Daoy (cell line): Measurements from ENCODE around the gene CDK11B. TPM values are rescaled to one million over a fixed set of nuclear protein-coding genes. Genes with fewer than 3 reads are reported as not detected.
"Not testable (repeated sequence)": the region's sequence is repeated elsewhere in the genome, so short reads cannot be mapped to it uniquely, and the experiment has no call there.

Source experiments
- DNase-seq: peaks from one replicate; pipeline ENCODE4 v3.0.0-alpha.2; 2015; ENCODE audit warnings: low read depth
- total RNA-seq: library from RNA; depleted of rRNA; stranded (reverse); fragments of >200 nt; shearing (Covaris generic); gene quantifications from 2 replicates; pipeline ENCODE4 v1.2.3, GENCODE V29; 2014

Gene CDK11B
- total RNA-seq, 1 experiment from 2014 or later, result 17.0 TPM

GRCh38 chr1:1662392-1662791, 3.6 kb upstream of the CDK11B start:
- DNase-seq, result not testable (repeated sequence)

DNA sequence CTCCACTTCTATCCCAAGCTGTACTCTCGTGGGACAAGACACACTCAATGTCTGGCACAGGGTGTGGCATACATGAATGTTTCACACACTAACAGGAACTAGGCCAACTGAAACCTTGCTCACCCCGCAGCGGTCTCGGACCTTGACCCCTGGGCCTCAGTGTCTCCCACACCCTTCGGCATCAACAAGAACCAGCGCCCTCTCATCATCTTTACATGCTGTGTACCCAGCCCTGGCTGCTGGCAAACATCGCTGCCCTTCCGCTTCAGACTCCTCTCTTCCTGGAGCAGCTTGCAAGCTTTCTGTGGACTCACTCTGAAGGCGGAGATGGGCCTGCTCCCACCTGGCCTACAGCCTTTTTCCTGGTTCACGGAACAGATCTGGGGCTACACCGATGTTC, 10.5 kb downstream of the CDK11B start:
- DNase-seq, result not testable (repeated sequence)

- not testable (repeated sequence) for DNase-seq
Observed at GRCh38 chr1:1647567-1648241, 11.1 kb downstream of the CDK11B start.

DNA sequence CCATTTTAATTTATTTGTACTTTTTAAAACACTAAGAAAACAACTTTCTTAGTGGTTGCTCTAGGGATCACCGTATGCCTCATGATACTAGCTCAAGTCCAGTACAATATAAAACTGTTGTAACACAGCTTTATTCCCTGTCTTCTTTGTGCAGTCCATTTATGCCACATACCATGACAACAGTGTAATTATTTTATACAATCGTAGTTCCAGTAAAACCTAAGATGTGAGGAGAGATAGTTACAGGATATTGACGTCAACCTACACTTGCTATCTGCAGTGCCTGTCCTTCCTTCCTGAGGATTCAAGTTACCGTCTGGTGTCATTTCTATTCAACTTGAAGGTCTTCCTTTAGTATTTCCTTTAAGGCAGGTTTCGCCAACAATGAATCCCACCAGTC, 12.5 kb downstream of the CDK11B start:
- not testable (repeated sequence) for DNase-seq

DNA sequence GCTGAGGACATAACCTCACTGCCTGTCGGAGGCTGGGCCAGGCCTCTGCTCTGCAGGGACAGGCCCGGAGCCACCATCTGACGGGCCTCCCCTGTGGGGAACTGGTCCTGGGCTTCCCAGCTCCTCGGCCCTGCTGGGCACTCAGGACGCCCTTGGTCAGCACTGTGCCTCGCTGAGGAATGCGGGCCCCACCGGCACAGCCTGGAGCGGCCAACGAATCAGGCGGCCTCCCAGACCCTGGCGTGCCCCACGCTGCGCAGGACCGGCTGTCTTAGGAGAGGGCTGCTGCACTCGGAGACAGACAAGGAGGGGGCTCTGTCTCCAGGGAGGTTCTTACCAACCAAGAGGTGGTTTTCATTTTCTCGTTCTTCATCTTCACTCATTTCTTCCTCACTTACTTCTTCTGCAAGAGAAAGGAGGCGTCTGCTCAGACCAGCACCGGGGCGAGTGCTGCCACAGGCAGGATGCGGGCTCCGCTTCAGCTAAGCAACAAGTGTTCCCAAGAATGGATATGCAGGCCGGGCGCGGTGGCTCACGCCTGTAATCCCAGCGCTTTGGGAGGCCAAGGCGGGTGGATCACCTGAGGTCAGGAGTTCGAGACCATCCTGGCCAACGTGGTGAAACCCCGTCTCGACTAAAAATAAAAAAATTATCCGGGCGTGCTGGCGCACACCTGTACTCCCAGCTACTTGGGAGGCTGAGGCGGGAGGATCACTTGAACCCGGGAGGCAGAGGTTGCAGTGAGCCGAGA, 17.9 kb downstream of the CDK11B start:
- DNase-seq, result not testable (repeated sequence)

DNA sequence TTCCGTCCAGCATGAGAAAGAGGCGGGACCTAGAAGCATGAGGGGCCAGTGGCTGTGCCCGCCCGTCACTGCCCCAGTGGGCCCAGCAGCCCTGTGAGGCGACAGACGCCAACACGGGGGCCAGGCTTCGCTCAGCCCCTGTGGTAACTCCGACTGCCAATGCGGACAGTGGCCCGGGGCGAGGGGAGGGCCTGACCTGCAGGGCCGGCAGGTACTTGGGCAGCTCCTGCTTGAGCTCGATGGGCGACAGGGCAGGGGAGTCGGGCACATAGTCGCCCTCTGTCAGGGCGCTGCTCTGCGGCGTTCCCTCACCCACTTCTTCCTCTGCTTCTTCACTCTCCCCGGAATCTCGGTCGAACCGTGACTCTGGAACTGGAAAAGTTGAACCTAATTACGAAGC, 18.7 kb downstream of the CDK11B start:
- not testable (repeated sequence) for DNase-seq

DNA sequence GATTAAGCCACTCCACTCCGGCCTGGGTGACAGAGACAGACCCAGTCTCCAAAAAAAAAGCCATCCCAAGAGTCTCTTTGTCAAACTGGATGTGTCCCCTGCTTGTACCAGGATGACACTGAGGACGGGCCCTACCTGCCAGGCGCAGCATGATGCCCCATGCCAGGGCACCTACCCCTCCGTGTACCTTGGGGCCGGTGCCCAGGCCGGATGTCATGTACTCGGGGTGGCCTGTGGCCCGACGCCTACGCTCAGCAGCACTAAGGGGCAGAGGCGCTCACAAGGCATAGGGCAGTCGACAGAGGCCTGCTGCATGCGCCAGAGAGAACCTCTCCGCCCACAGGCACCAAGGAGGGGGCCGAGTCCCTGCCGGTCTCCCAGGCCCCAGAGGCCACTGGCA, 19.4 kb downstream of the CDK11B start:
- not testable (repeated sequence) for DNase-seq

GRCh38 chr1:1638528-1638927, 20.3 kb downstream of the CDK11B start:
- not testable (repeated sequence) for DNase-seq

DNA sequence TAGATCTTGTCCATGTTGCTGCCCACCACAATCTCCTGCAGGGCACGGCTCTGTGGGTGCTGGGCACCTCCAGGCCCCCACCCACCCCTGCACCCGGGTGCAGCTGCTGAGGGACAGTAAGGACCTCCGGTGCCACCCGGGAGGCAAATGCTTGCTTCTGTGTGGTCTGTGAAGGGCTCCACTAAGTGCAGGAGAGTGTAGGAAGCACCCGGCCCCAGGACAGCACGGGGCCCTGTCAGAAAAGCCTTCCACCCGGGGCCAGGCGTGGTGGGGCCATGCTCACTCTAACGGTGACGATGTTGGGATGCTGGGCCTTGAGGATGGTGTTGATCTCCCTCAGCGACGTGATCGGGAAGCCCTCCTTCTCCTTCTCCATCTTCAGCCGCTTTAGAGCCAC, 21.3 kb downstream of the CDK11B start:
- not testable (repeated sequence) for DNase-seq

DNA sequence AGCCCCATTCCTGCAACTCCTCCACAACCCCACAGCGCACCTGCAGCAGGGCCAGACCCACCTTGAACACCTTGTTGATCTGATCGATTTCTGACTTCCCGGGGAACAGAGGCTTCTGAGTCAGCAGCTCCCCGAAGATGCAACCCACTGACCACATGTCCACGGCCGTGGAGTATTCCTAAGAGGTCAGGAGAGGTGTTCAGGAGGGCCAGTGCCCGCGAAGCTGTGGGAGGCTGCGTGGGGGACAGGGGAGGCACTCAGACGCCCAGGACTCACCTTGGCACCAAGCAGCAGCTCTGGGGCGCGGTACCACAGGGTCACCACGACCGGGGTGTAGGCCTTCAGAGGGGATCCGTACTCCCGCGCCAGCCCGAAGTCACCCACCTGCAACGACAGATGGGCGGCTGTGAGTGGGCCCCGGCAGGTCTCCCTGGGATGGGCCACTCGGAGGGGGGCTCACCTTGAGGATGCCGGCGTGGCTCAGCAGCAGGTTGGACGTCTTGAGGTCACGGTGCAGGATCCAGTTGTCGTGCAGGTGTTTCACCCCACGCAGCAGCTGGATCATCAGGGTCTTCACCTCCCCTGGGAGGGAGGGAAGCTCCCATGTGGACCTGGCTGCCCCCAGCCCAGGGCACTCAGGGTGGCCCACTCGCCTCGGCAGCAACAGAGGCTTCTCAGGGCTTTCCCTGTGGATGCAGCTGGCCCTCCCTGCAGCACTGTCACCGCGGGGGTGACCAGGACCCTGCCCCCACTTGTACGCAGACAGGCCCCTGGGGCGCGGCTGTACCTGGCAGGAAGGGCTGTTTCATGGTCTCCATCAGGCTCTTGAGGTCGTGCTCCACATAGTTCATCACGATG, 22.0 kb downstream of the CDK11B start:
- not testable (repeated sequence) for DNase-seq

- not testable (repeated sequence) for DNase-seq
Observed at GRCh38 chr1:1634613-1635012, 24.2 kb downstream of the CDK11B start.

DNA sequence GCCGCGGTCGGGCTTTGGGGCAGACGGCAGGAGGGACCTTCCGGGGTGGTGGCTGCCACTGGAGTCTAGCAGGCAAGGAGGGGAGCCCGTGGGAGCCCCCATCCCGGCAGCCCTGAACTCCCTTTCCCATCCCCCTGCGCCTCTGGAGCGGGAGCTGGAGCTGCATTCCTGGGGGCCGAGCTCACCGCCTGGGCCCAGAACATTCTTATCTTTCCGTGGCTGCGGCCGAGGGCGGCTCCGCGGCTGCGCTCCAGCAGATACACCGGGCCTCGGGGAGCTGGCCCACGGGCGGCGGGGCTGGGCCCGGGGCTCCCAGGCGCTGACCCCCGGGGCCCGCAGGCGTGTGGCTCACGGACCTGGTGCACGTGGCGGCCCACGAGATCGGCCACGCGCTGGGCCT, 25.4 kb downstream of the CDK11B start:
- not testable (repeated sequence) for DNase-seq

GRCh38 chr1:1631782-1632420, 26.9 kb downstream of the CDK11B start, which contains the start of gene MMP23B:
MMP23B (plus strand) TSS chr1:1632173; CDS start chr1:1632219, 46 bp downstream.
- DNase-seq, result no peak

DNA sequence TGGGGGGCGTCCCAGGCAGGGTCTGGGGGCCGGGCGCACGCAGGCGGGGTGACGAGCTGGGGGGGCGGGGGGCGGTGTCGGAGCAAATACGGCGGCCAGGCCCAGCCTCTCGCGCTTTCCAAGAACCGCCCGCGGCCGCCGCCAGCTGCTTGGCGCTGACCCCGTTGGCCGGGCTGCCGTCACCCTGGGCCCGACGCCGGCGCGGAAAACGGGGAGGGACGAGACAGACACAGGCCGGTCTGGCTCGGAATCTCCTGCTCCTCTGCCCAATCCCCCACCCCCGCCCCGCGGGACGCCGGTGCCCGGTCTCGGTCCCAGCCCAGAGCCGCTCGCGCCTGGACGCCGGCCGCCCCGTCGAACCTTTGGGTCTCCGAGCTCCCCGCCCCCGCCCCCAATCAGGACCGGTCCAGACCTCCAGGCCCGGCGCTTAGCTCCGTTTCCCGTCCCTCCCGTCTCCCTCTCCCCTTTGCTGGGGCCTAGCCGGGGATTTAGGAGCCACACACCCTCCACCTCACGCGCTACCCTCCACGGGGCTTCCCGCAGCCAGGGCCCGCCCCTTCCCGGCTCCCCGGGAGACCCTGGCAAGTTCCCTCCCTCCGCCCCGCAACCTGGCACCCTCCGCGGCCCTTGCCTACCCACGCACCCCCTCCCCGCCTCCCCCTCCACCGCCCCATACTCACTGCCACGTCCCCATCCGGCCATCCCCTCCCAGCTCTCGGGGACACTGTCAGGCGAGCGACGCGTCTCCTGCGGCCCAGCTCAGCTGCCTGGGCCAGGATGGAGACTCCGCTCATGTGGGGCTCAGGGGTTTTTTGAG, 27.6 kb downstream of the CDK11B start:
- no peak for DNase-seq

DNA sequence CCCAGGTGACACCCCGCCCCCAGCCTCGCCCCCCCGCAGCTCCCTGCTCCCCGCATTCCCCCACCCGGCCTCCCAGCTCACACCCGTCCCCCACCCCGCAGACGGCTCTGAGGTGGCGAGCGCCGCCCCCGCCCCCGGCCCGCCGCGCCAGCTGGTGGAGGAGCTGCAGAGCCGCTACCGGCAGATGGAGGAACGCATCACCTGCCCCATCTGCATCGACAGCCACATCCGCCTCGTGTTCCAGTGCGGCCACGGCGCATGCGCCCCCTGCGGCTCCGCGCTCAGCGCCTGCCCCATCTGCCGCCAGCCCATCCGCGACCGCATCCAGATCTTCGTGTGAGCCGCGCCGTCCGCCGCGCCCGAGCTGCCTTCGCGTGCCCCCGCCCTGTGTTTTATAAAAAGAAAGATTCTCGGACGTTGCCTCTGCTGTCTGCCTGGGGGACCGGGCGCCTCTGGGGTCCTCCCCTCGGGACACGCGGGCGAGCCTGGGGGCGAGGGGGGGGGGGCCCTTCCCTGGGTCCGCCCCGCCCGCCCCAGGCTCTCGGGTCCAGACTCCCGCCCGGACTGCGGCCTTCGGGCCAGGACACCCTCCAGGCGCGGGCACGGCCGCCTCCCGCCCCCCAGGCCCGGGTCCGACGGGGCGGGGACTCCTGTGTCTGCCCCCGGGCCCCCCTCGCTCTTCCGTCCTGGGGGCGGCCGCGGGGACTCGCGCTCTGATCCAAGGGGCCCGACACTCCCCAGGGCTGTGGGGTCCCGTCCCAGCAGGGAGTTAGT, 28.4 kb downstream of the CDK11B start:
- DNase-seq, result no peak

DNA sequence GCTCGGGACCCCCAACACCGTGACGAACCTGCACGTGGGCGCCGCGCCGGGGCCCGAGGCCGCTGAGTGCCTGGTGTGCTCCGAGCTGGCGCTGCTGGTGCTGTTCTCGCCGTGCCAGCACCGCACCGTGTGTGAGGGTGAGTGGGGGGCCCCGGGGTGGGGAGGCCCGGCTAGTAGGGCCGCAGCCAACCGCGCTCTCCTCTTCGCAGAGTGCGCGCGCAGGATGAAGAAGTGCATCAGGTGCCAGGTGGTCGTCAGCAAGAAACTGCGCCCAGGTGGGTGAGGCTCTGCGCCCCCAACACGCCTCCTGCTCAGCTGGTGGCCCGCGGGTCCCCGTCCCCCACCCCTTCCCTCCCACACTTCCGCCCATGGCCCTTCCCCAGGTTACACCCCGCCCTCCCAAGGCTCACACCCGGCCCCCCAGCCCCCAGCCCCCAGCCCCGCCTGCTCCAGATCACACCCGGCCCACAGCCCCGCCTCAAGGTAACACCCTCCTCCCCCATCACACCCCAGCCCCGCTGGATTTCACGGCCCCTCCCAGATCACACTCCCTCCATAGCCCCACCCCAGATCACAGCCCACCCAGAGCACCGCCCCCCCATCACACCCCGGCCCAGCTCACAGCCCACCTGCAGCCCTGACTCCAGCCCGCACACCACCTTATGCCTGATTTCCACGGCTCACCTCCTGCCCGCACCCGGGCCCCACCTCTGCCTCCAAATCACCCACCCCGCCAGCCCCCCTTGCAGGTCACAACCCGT, 29.2 kb downstream of the CDK11B start:
- DNase-seq, result no peak

DNA sequence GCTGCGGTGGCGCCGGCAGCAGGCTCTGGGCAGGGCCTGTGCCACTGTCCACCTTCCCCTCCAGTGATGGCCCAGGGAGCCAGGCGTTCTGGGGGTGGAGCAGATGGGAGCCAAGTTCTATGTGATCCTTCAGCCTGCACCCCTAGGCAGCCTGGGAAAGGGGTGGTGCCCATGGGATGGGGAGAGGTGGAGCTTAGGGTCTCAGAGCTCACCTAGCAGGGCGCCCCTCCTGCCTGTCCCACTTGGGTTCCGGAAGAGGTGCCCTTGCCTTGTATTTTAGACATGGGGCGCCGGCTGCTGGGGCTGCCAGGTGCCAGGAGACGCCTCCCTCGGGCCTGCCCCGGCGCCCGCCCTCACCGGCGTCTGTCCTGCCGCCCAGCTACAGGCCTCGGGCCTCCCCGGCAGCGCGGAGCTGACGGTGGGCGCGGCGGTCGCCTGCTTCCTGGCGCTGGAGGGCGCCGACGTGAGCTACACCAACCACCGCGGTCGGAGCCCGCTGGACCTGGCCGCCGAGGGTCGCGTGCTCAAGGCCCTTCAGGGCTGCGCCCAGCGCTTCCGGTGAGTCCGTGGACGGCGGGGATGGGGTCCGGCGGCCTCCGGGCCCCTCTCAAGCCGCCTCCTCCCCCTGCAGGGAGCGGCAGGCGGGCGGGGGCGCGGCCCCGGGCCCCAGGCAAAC, 29.9 kb downstream of the CDK11B start:
- DNase-seq, result no peak
